HUES6 (cell line): ENCODE data around the gene MINK1.
"Not testable (repeated sequence)": the region's sequence is repeated elsewhere in the genome, so short reads cannot be mapped to it uniquely, and the experiment has no call there.

ENCODE experiments used
- H3K27ac ChIP-seq: 2 replicates; pipeline ENCODE4 v1.7.0; 2013; ENCODE audit warnings: low read depth, mild to moderate bottlenecking, low read length, inconsistent platforms
- H3K27me3 ChIP-seq: 2 replicates; pipeline ENCODE4 v1.6.1; 2013; ENCODE audit warnings: low read length; ENCODE audit not compliant: control insufficient read depth, insufficient read depth
- H3K36me3 ChIP-seq: 2 replicates; pipeline ENCODE4 v1.6.1; 2013; ENCODE audit warnings: low read length; ENCODE audit not compliant: control insufficient read depth, insufficient read depth
- H3K4me1 ChIP-seq: 2 replicates; pipeline ENCODE4 v1.6.1; 2013; ENCODE audit warnings: low read length; ENCODE audit not compliant: control insufficient read depth, insufficient read depth
- H3K4me3 ChIP-seq: 2 replicates; pipeline ENCODE4 v1.5.1; 2013; ENCODE audit warnings: low read depth, low read length
- H3K9ac ChIP-seq: one replicate; pipeline ENCODE4 v1.6.1; 2013; ENCODE audit warnings: mild to moderate bottlenecking, low read length
- H3K9me3 ChIP-seq: 2 replicates; pipeline ENCODE4 v1.6.1; 2013; ENCODE audit warnings: low read depth, low read length; ENCODE audit not compliant: control insufficient read depth, insufficient read depth

MINK1 gene

DNA sequence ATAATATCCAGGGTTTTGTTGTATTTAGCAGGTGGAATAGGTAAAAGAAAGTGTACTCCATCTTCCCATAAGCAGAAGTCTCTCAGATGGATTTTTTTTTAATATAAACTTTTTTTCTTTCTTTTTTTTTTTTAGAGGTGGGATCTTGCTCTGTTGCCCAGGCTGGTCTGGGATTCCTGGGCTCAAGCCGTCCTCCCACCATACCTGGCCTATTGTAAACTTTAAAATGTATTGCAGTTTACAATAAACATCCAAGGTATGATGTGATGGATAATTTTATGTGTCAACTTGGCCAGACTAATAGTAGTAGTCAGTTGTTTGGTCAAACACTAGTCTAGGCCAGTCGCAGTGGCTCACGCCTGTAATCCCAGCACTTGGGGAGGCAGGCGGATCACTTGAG is 88.2 kb downstream of the MINK1 start:
- no peaks in the 10 kb centered on the region for H3K27me3 ChIP-seq
- no peak overlapping the region for H3K27ac ChIP-seq
- peaks cover 9% of the 10 kb centered on the region; the same call in 1 of the 2 replicates for H3K4me1 ChIP-seq
- H3K36me3 ChIP-seq: no peaks in the 10 kb centered on the region
- no peak overlapping the region for H3K4me3 ChIP-seq
- no peaks in the 10 kb centered on the region for H3K9me3 ChIP-seq
- no peak overlapping the region for H3K9ac ChIP-seq

DNA sequence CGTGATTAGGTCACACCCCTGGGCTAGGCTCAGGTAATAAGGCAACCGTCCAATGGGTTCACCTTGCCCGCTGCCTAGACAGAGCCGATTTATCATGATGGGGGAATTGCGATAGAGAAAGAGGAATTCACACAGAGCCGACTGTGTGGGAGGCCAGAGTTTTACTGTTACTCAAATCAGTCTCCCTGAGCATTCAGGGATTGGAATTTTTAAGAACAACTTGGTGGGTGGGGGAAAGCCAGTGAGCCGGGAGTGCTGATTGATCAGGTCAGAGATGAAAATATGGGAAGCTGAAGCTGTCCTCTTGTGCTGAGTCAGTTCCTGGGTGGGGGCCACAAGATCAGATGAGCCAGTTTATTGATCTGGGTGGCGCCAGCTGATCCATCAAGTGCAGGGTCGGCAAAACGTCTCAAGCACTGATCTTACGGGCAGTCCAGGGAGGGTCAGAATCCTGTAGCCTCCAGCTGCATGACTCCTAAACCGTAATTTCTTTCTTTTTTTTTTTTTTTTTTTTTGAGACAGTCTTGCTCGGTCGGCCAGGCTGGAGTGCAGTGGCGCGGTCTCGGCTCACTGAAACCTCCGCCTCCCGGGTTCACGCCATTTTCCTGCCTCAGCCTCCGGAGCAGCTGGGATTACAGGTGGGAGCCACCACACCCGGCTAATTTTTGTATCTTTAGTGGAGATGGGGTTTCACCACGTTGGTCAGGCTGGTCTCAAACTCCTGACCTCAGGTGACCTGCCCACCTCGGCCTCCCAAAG is 93.6 kb downstream of the MINK1 start:
- H3K36me3 ChIP-seq: peaks cover 15% of the 10 kb centered on the region; the same call in 1 of the 2 replicates
- not testable (repeated sequence) for H3K9ac ChIP-seq, H3K4me3 ChIP-seq, H3K27me3 ChIP-seq, H3K27ac ChIP-seq, H3K9me3 ChIP-seq, H3K4me1 ChIP-seq

- no peak overlapping the region for H3K4me3 ChIP-seq
Observed at GRCh38 chr17:4928881-4929280, 95.7 kb downstream of the MINK1 start.

GRCh38 chr17:4931963-4932362 is 98.8 kb downstream of the MINK1 start, which contains the start of gene GP1BA:
Gene GP1BA, plus strand, starts transcription at chr17:4932277. Its CDS starts 328 bp downstream, at chr17:4932605.
- H3K9me3 ChIP-seq: no peaks in the 10 kb centered on the region
- no peak within 1 kb of the TSS for H3K27ac ChIP-seq
- H3K9ac ChIP-seq: no peak within 1 kb of the TSS
- no peaks in the 10 kb centered on the region for H3K27me3 ChIP-seq
- peaks cover 35% of the 10 kb centered on the region for H3K36me3 ChIP-seq
- no peak within 1 kb of the TSS for H3K4me3 ChIP-seq
- peaks cover 4% of the 10 kb centered on the region; the same call in 1 of the 2 replicates for H3K4me1 ChIP-seq

More at GRCh38 chr17:4928881-4929280, 95.7 kb downstream of the MINK1 start:
- H3K4me1 ChIP-seq: 0 out of 2 replicates have a peak, but pooled peaks cover under 1% of the 10 kb centered on the region
- no peak overlapping the region for H3K27ac ChIP-seq
- no peaks in the 10 kb centered on the region for H3K27me3 ChIP-seq
- peaks cover 23% of the 10 kb centered on the region; the same call in 1 of the 2 replicates for H3K36me3 ChIP-seq
- H3K9me3 ChIP-seq: no peaks in the 10 kb centered on the region
- no peak overlapping the region for H3K9ac ChIP-seq

GRCh38 chr17:4932756-4933155 is 99.6 kb downstream of the MINK1 start:
- H3K4me1 ChIP-seq: peaks cover 4% of the 10 kb centered on the region; the same call in 1 of the 2 replicates
- H3K27me3 ChIP-seq: no peaks in the 10 kb centered on the region
- H3K27ac ChIP-seq: no peak overlapping the region
- no peak overlapping the region for H3K9ac ChIP-seq
- no peak overlapping the region for H3K4me3 ChIP-seq
- no peaks in the 10 kb centered on the region for H3K9me3 ChIP-seq
- H3K36me3 ChIP-seq: peaks cover 42% of the 10 kb centered on the region

DNA sequence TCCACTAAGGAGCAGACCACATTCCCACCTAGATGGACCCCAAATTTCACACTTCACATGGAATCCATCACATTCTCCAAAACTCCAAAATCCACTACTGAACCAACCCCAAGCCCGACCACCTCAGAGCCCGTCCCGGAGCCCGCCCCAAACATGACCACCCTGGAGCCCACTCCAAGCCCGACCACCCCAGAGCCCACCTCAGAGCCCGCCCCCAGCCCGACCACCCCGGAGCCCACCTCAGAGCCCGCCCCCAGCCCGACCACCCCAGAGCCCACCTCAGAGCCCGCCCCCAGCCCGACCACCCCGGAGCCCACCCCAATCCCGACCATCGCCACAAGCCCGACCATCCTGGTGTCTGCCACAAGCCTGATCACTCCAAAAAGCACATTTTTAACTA is 100.5 kb downstream of the MINK1 start:
- Histone ChIP-seq H3K4me3 (no peak overlapping the region), H3K36me3 (peaks cover 49% of the 10 kb centered on the region), H3K27me3 (no peaks in the 10 kb centered on the region), H3K9me3 (no peaks in the 10 kb centered on the region), H3K9ac (no peak overlapping the region), H3K4me1 (peaks cover 6% of the 10 kb centered on the region), H3K27ac (no peak overlapping the region)

DNA sequence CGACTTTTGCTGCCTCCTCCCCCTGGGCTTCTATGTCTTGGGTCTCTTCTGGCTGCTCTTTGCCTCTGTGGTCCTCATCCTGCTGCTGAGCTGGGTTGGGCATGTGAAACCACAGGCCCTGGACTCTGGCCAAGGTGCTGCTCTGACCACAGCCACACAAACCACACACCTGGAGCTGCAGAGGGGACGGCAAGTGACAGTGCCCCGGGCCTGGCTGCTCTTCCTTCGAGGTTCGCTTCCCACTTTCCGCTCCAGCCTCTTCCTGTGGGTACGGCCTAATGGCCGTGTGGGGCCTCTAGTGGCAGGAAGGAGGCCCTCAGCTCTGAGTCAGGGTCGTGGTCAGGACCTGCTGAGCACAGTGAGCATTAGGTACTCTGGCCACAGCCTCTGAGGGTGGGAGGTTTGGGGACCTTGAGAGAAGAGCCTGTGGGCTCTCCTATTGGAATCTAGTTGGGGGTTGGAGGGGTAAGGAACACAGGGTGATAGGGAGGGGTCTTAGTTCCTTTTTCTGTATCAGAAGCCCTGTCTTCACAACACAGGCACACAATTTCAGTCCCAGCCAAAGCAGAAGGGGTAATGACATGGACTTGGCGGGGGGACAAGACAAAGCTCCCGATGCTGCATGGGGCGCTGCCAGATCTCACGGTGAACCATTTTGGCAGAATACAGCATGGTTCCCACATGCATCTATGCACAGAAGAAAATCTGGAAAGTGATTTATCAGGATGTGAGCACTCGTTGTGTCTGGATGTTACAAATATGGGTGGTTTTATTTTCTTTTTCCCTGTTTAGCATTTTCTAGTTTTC is 101.2 kb downstream of the MINK1 start:
- Histone ChIP-seq H3K9me3 (no peaks in the 10 kb centered on the region), H3K4me1 (peaks cover 10% of the 10 kb centered on the region), H3K27me3 (no peaks in the 10 kb centered on the region), H3K9ac (no peak overlapping the region), H3K36me3 (peaks cover 42% of the 10 kb centered on the region), H3K27ac (no peak overlapping the region), H3K4me3 (no peak overlapping the region)

DNA sequence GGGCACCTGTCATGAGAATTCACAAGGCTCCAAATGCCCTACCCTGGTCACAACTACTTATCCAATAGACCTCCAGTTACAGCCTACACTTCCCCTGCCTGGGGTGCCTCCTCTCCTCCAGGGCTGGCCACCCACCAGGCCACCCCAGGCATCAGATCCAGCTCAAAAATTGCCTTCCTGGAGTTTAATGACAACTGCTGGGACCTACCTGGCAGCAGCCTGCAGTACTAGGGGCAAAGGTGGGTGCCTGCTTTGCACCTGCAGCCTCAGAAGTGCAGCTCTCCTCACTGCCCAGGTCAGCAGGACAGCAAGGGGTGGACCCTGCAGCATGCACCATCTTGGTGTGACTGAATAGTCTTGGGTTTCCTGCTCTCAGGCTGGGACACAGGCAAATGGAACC is 102.5 kb downstream of the MINK1 start:
- Histone ChIP-seq H3K36me3 (peaks cover 41% of the 10 kb centered on the region), H3K27ac (no peak overlapping the region), H3K27me3 (no peaks in the 10 kb centered on the region), H3K4me3 (no peak overlapping the region), H3K9me3 (no peaks in the 10 kb centered on the region), H3K4me1 (peaks cover 10% of the 10 kb centered on the region), H3K9ac (no peak overlapping the region)

DNA sequence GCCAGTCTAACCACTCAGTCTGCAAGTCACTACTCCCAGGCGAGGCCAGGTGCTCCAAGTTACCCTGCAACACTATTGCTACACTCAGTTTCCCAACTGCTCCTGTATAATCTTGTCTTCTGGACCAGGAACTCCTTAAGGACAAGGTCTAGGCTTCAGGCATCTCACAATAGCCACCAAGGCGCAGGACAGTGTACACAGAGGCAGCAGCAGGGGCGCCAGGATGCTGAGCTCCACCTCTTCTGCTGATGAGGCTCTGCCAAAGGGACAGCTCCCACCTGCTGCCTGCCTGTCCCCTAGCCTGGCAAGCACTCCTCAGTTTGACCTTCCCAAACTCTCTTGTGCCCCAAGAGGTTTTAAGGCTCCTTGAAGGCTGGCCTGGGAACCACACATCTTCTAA is 103.3 kb downstream of the MINK1 start:
- Histone ChIP-seq H3K36me3 (peaks cover 35% of the 10 kb centered on the region), H3K9ac (no peak overlapping the region), H3K27me3 (no peaks in the 10 kb centered on the region), H3K4me3 (no peak overlapping the region), H3K9me3 (no peaks in the 10 kb centered on the region), H3K4me1 (peaks cover 13% of the 10 kb centered on the region), H3K27ac (no peak overlapping the region)

DNA sequence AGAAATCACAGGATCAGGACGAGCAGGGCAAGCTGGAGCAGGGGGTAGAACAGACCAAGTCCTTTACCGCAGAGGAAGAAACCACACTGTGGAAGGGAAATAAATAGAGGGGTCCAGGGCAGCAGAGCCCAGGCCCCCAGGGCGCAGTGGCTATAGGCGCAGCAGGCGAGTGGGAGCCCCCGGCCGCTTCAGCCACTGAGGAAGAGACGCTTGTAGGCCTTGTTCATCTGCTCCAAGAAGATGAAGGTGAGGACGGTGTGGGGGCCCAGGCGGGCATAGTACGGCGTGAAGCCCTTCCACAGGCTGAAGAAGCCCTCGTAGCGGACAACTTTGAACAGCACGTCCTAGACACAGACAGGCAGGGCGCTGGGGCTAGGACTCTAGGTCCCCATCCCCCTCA is 104.4 kb downstream of the MINK1 start:
- no peak overlapping the region for H3K4me3 ChIP-seq

DNA sequence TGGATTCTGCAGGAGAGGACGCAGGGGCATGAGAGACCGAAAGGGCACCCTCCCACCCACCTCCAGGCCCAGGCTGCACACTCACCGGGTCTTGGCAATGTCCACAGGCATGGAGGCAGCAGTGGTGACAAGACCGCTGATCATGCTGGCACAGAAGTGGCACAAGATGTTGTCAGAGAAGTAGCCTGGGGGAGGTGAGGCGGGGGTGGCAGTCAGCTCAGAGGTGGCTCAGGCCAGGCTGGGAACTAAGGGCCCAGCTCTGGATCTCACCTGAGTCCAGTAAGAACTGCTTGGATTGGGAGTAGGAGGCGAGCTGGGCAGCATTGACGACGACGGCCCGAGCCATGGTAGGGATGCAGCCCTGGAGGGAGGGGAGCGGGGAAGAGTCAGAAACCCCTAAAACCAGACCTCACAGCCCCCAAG is 104.9 kb downstream of the MINK1 start:
- H3K27ac ChIP-seq: no peak overlapping the region
- H3K4me3 ChIP-seq: no peak overlapping the region
- no peaks in the 10 kb centered on the region for H3K27me3 ChIP-seq
- peak overlapping the region; percentile 97 for H3K9ac ChIP-seq
- no peaks in the 10 kb centered on the region for H3K9me3 ChIP-seq
- peaks cover 38% of the 10 kb centered on the region for H3K36me3 ChIP-seq
- H3K4me1 ChIP-seq: peaks cover 13% of the 10 kb centered on the region

More for the DNA sequence above, 104.4 kb downstream of the MINK1 start:
- no peak overlapping the region for H3K27ac ChIP-seq
- peaks cover 37% of the 10 kb centered on the region for H3K36me3 ChIP-seq
- no peaks in the 10 kb centered on the region for H3K9me3 ChIP-seq
- H3K27me3 ChIP-seq: no peaks in the 10 kb centered on the region
- no peak overlapping the region for H3K9ac ChIP-seq
- peaks cover 13% of the 10 kb centered on the region for H3K4me1 ChIP-seq
